Upper lobe of left lung (tissue), 6 donors: Measurements from ENCODE around the gene CELF5. TPM values are rescaled to one million over a fixed set of nuclear protein-coding genes. Genes with fewer than 3 reads are reported as not detected.

ENCODE experiments used
- ATAC-seq, 2 donors: fragments of 200-7000 bp; cut with Tn5 transposase; one replicate each; pipeline ENCODE4 v1.9.1; 2022; ENCODE audit warnings: mild to moderate bottlenecking in 2 of 2, moderate library complexity in 2 of 2; ENCODE audit not compliant: low FRiP score in 2 of 2
- DNase-seq, 2 donors: peaks; one replicate each; pipeline ENCODE4 v3.0.0-alpha.2; 2019 to 2020
- H3K27ac ChIP-seq, 4 donors: fragments of 200-600 bp; sonication (generic); one replicate each; pipeline ENCODE4 v1.5.1; 2016 to 2019
- H3K27me3 ChIP-seq, 4 donors: fragments of 200-600 bp; sonication (generic); one replicate each; pipeline ENCODE4 v1.5.1; 2017 to 2019
- H3K36me3 ChIP-seq, 4 donors: fragments of 200-600 bp; sonication (generic); one replicate each; pipeline ENCODE4 v1.5.1; 2016 to 2019
- H3K4me1 ChIP-seq, 4 donors: fragments of 200-600 bp; sonication (generic); one replicate each; pipeline ENCODE4 v1.5.1; 2018 to 2019
- H3K4me3 ChIP-seq, 4 donors: fragments of 200-600 bp; sonication (generic); one replicate each; pipeline ENCODE4 v1.5.1; 2017 to 2019; ENCODE audit warnings: mild to moderate bottlenecking in 2 of 4, moderate library complexity in 1 of 4
- H3K9me3 ChIP-seq, 4 donors: fragments of 200-600 bp; sonication (generic); one replicate each; pipeline ENCODE4 v1.5.1; 2018 to 2019
- EP300 ChIP-seq, 4 donors: sonication (generic); formaldehyde crosslinking; IDR thresholded peaks; one replicate each; pipeline ENCODE4 v1.5.1; 2017; ENCODE audit warnings: antibody characterized with exemption in 4 of 4, control low read depth in 2 of 4
- POLR2A ChIP-seq, 4 donors: fragments of 450-650 bp; IDR thresholded peaks; one replicate each; pipeline ENCODE4 v1.5.1; 2016 to 2017; ENCODE audit warnings: antibody characterized with exemption in 4 of 4, mild to moderate bottlenecking in 2 of 4
- POLR2AphosphoS5 ChIP-seq, 2 donors: sonication (generic); formaldehyde crosslinking; IDR thresholded peaks; one replicate each; pipeline ENCODE4 v1.5.1; 2017; ENCODE audit warnings: antibody characterized with exemption in 2 of 2
- WGBS, 2 donors: methylation state at CpG; one replicate each; pipeline ENCODE4 v1.1.5; 2017 to 2018; 5-methylcytosine and 5-hydroxymethylcytosine counted together
- total RNA-seq, 6 donors: library from RNA; depleted of rRNA in 4 of 6; stranded (reverse); fragments of >200 nt in 4 of 6; gene quantifications; one replicate each; pipeline versions ENCODE4 v1.1.0 to v1.2.1, GENCODE V29; 2016 to 2021
- TF ChIP-seq, protein P1 (sequence below), 6 experiments: fragments of 450-650 bp in 4 of 6; fragments of 200-600 bp in 2 of 6; sonication (generic) in 2 of 6; IDR thresholded peaks; one replicate each; pipeline ENCODE4 v1.5.1; 2016 to 2019; ENCODE audit warnings: antibody characterized with exemption in 6 of 6
- donor health status: DM: no; HTN: no; CAD: no; lungs with moderate emphysema.
- donor health status: DM: no; HTN: yes; CAD: no; lungs with severe emphysema.

CELF5 gene
- total RNA-seq, 6 donors from 2014 or later: 0.49 to 0.76 TPM; not detected in 4

DNA sequence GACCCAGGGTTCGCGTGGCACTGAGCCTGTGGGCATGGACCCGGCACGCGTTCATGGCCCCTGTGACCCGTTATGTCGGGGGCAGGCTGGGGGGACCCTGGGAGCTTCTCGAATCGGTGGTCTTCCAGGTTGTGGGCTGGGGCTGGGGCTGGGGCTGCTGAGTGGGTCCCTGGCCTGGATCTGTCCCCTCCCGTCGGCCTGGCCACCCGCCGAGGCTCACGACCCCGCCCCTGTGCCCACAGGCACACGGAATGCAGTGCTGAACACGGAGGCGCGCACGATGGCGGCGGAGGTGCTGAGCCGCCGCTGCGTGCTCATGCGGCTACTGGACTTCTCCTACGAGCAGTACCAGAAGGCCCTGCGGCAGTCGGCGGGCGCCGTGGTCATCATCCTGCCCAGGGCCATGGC lies 32.2 kb upstream of the CELF5 start:
- H3K4me1 ChIP-seq: peaks cover 12 to 25% (median 22%) of the 10 kb centered on the region in 4 donors
- no peaks in the 10 kb centered on the region for H3K27me3 ChIP-seq
- no peaks in the 10 kb centered on the region for H3K9me3 ChIP-seq
- no peak overlapping the region for H3K4me3 ChIP-seq
- ATAC-seq (no peak), DNase-seq (peak in 1 of 2 donors; percentile 82)
- 95 to 98% methylated on average over 9 to 26 of the region's 32 CpGs for WGBS, 2 donors
- no peak overlapping the region for H3K27ac ChIP-seq
- H3K36me3 ChIP-seq: peaks cover 0 to 46% (median 26%) of the 10 kb centered on the region in 4 donors
- no peak for TF ChIP-seq POLR2A (IDR thresholded peaks at IDR 0.05)
- no peak for TF ChIP-seq EP300 (IDR thresholded peaks at IDR 0.05)
- TF ChIP-seq, protein P1, sequence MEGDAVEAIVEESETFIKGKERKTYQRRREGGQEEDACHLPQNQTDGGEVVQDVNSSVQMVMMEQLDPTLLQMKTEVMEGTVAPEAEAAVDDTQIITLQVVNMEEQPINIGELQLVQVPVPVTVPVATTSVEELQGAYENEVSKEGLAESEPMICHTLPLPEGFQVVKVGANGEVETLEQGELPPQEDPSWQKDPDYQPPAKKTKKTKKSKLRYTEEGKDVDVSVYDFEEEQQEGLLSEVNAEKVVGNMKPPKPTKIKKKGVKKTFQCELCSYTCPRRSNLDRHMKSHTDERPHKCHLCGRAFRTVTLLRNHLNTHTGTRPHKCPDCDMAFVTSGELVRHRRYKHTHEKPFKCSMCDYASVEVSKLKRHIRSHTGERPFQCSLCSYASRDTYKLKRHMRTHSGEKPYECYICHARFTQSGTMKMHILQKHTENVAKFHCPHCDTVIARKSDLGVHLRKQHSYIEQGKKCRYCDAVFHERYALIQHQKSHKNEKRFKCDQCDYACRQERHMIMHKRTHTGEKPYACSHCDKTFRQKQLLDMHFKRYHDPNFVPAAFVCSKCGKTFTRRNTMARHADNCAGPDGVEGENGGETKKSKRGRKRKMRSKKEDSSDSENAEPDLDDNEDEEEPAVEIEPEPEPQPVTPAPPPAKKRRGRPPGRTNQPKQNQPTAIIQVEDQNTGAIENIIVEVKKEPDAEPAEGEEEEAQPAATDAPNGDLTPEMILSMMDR (IDR thresholded peaks at IDR 0.05): no peak
- TF ChIP-seq POLR2AphosphoS5 (IDR thresholded peaks at IDR 0.05): no peak

GRCh38 chr19:3192684-3193083 lies 31.8 kb upstream of the CELF5 start:
- TF ChIP-seq POLR2AphosphoS5 (IDR thresholded peaks at IDR 0.05) (no peak), EP300 (IDR thresholded peaks at IDR 0.05) (no peak), POLR2A (IDR thresholded peaks at IDR 0.05) (no peak)
- TF ChIP-seq, protein P1 (IDR thresholded peaks at IDR 0.05): no peak
- Histone ChIP-seq H3K27ac (no peak overlapping the region), H3K4me3 (no peak overlapping the region), H3K27me3 (no peaks in the 10 kb centered on the region), H3K4me1 (peaks cover 7 to 21% (median 17%) of the 10 kb centered on the region in 4 donors), H3K9me3 (no peaks in the 10 kb centered on the region), H3K36me3 (peaks cover 0 to 51% (median 26%) of the 10 kb centered on the region in 4 donors)
- no peak for DNase-seq
- ATAC-seq: no peak
- 94 to 97% methylated on average over 6 to 7 of the region's 14 CpGs for WGBS, 2 donors

GRCh38 chr19:3193256-3194105 lies 31.0 kb upstream of the CELF5 start:
- H3K9me3 ChIP-seq: no peaks in the 10 kb centered on the region
- TF ChIP-seq EP300 (IDR thresholded peaks at IDR 0.05): no peak
- H3K27me3 ChIP-seq: no peaks in the 10 kb centered on the region
- no peak overlapping the region for H3K4me3 ChIP-seq
- DNase-seq (peak in 1 of 2 donors; percentile 76), ATAC-seq (no peak)
- no peak overlapping the region for H3K27ac ChIP-seq
- peaks cover 0 to 13% (median 10%) of the 10 kb centered on the region in 4 donors for H3K4me1 ChIP-seq
- WGBS, 2 donors: 70 to 80% methylated on average over 14 to 31 of the region's 40 CpGs
- H3K36me3 ChIP-seq: peaks cover 0 to 57% (median 27%) of the 10 kb centered on the region in 4 donors

- ATAC-seq (no peak), DNase-seq (no peak)
- Histone ChIP-seq H3K9me3 (no peaks in the 10 kb centered on the region), H3K27ac (no peak overlapping the region), H3K27me3 (no peaks in the 10 kb centered on the region), H3K4me1 (peaks cover 0 to 4% (median 2%) of the 10 kb centered on the region in 4 donors), H3K36me3 (peaks cover 0 to 62% (median 31%) of the 10 kb centered on the region in 4 donors), H3K4me3 (no peak overlapping the region)
- TF ChIP-seq POLR2A (IDR thresholded peaks at IDR 0.05): no peak
- TF ChIP-seq POLR2AphosphoS5 (IDR thresholded peaks at IDR 0.05): no peak
- TF ChIP-seq, protein P1 (IDR thresholded peaks at IDR 0.05): no peak
- no peak for TF ChIP-seq EP300 (IDR thresholded peaks at IDR 0.05)
- 86 to 93% methylated on average over 17 of the region's 17 CpGs for WGBS, 2 donors
These were observed 30.1 kb upstream of the CELF5 start for GRCh38 chr19:3194106-3195087.
